NT2/D1 (cell line): ENCODE results near the gene FLNB.

ENCODE experiments used
- SUZ12 ChIP-seq: IDR thresholded peaks from 2 replicates; pipeline ENCODE4 v1.6.1; 2011; ENCODE audit not compliant: insufficient read length, insufficient read depth; ENCODE audit errors: extremely low read depth
- YY1 ChIP-seq: IDR thresholded peaks from 2 replicates; pipeline ENCODE4 v1.6.1; 2011; ENCODE audit not compliant: insufficient read length, insufficient read depth
- ZNF274 ChIP-seq: IDR thresholded peaks from 2 replicates; pipeline ENCODE4 v1.6.1; 2011; ENCODE audit warnings: mild to moderate bottlenecking, low read depth, low read length

GRCh38 chr3:58041182-58041825, 33.1 kb downstream of the FLNB start:
- TF ChIP-seq YY1 (no peak), ZNF274 (no peak), SUZ12 (no peak)
